Stimulated activated CD4-positive, alpha-beta T cell treated with anti-CD3 and anti-CD28 coated beads, Interleukin-1b, Interleukin-23, amount 100 ng/mL, for 24 hours (primary cell): ENCODE results near the gene GXYLT2.
"Not testable (repeated sequence)": the region's sequence is repeated elsewhere in the genome, so short reads cannot be mapped to it uniquely, and the experiment has no call there.

ENCODE experiments used
- DNase-seq, 4 experiments: peaks; one replicate each; pipeline ENCODE4 v3.0.0-alpha.2; 2020; ENCODE audit warnings: low read depth in 4 of 4, low spot score in 1 of 4

Gene GXYLT2

GRCh38 chr3:72892081-72892775 is 4.4 kb downstream of the GXYLT2 start:
- no peak for DNase-seq

GRCh38 chr3:72892870-72893269 is 5.0 kb downstream of the GXYLT2 start:
- DNase-seq, result no peak

- DNase-seq, result no peak
Observed at GRCh38 chr3:72894976-72895552, 7.2 kb downstream of the GXYLT2 start.

- DNase-seq, result no peak
Observed at GRCh38 chr3:72896996-72897757, 9.3 kb downstream of the GXYLT2 start.

GRCh38 chr3:72897758-72898007 is 9.8 kb downstream of the GXYLT2 start:
- DNase-seq, result no peak

GRCh38 chr3:72899349-72899765 is 11.5 kb downstream of the GXYLT2 start:
- no peak for DNase-seq

- DNase-seq, result no peak
Observed at GRCh38 chr3:72900048-72900447, 12.2 kb downstream of the GXYLT2 start.

- no peak for DNase-seq
Observed at GRCh38 chr3:72901840-72902239, 14.0 kb downstream of the GXYLT2 start.

- DNase-seq, result no peak
Observed at GRCh38 chr3:72903004-72903403, 15.2 kb downstream of the GXYLT2 start.

- DNase-seq, result no peak
Observed at GRCh38 chr3:72904163-72904562, 16.3 kb downstream of the GXYLT2 start.

- no peak for DNase-seq
Observed at GRCh38 chr3:72906154-72906553, 18.3 kb downstream of the GXYLT2 start.

GRCh38 chr3:72907131-72907711 is 19.4 kb downstream of the GXYLT2 start:
- DNase-seq, result no peak

GRCh38 chr3:72907731-72908620 is 20.1 kb downstream of the GXYLT2 start:
- no peak for DNase-seq

- DNase-seq, result no peak
Observed at GRCh38 chr3:72909591-72909990, 21.7 kb downstream of the GXYLT2 start.

GRCh38 chr3:72912532-72912931 is 24.7 kb downstream of the GXYLT2 start:
- DNase-seq, result no peak

GRCh38 chr3:72914383-72914782 is 26.5 kb downstream of the GXYLT2 start:
- no peak for DNase-seq

- DNase-seq, result no peak
Observed at GRCh38 chr3:72916250-72916649, 28.4 kb downstream of the GXYLT2 start.

- no peak for DNase-seq
Observed at GRCh38 chr3:72919520-72919919, 31.7 kb downstream of the GXYLT2 start.

- no peak for DNase-seq
Observed at GRCh38 chr3:72924055-72924454, 36.2 kb downstream of the GXYLT2 start.

- not testable (repeated sequence) for DNase-seq
Observed at GRCh38 chr3:72928781-72929735, 41.2 kb downstream of the GXYLT2 start.
